KMS-11 (cell line): ENCODE measurements around the gene FERD3L.

Source experiments
- H2AFZ ChIP-seq: fragments of 200-600 bp; sonication (generic); 2 replicates; pipeline ENCODE4 v1.6.1; 2016; ENCODE audit warnings: antibody characterized with exemption, mixed run types, low read depth
- H3K27ac ChIP-seq: fragments of 200-600 bp; sonication (generic); 2 replicates; pipeline ENCODE4 v1.6.1; 2016; ENCODE audit warnings: mild to moderate bottlenecking, mixed run types
- H3K27me3 ChIP-seq: fragments of 200-600 bp; sonication (generic); 2 replicates; pipeline ENCODE4 v1.6.1; 2017; ENCODE audit warnings: mild to moderate bottlenecking, low read depth, mixed run types, moderate library complexity; ENCODE audit not compliant: insufficient read depth
- H3K36me3 ChIP-seq: fragments of 200-600 bp; sonication (generic); 2 replicates; pipeline ENCODE4 v1.6.1; 2017; ENCODE audit warnings: mild to moderate bottlenecking, mixed run types; ENCODE audit not compliant: insufficient read depth
- H3K4me1 ChIP-seq: fragments of 200-600 bp; sonication (generic); 2 replicates; pipeline ENCODE4 v1.6.1; 2016; ENCODE audit warnings: mild to moderate bottlenecking, low read depth, mixed run types; ENCODE audit not compliant: poor library complexity, severe bottlenecking
- H3K4me2 ChIP-seq: fragments of 200-600 bp; sonication (generic); 2 replicates; pipeline ENCODE4 v1.7.0; 2016; ENCODE audit warnings: mild to moderate bottlenecking, mixed run types
- H3K4me3 ChIP-seq: fragments of 200-600 bp; sonication (generic); IDR thresholded peaks from 2 replicates; pipeline ENCODE4 v1.6.1; 2017; ENCODE audit warnings: low read depth, low read length, mixed read lengths; ENCODE audit not compliant: insufficient read depth
- H3K79me2 ChIP-seq: fragments of 200-600 bp; sonication (generic); 2 replicates; pipeline ENCODE4 v1.6.1; 2016; ENCODE audit warnings: low read depth, mixed run types; ENCODE audit not compliant: insufficient read depth
- H3K9ac ChIP-seq: fragments of 200-600 bp; sonication (generic); 2 replicates; pipeline ENCODE4 v1.6.1; 2016; ENCODE audit warnings: mild to moderate bottlenecking, mixed run types
- H4K20me1 ChIP-seq: fragments of 200-600 bp; sonication (generic); 2 replicates; pipeline ENCODE4 v1.6.1; 2016; ENCODE audit warnings: mild to moderate bottlenecking, mixed run types; ENCODE audit not compliant: insufficient read depth
- TF ChIP-seq, protein P1 (sequence below): fragments of 200-600 bp; sonication (generic); conservative IDR thresholded peaks from 2 replicates; pipeline ENCODE4 v1.6.1; 2017; ENCODE audit warnings: low read depth, mild to moderate bottlenecking, antibody characterized with exemption, low read length, moderate library complexity, mixed read lengths

FERD3L gene

DNA sequence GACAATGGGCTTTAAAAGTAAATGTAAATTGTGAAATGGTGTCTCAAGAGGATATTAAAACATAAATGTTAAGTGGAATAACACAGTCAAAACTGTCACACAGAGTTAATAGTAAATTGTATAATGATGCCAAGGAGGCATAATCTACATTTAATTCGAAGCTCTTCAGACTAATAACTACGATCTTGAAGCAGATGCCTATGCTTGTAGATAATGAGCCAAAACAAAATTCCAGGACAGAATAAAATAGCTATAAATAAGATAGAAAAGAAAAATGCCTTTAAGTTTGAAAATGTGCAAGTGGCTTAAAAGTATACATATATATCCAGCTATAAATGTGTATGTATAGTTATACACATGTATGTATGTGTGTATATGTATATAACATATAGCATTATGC lies 45.3 kb downstream of the FERD3L start:
- Histone ChIP-seq H2AFZ (no peak overlapping the region), H3K4me1 (no peaks in the 10 kb centered on the region), H3K36me3 (no peaks in the 10 kb centered on the region), H3K27ac (no peak overlapping the region), H3K4me2 (no peak overlapping the region), H4K20me1 (no peaks in the 10 kb centered on the region), H3K27me3 (no peaks in the 10 kb centered on the region), H3K9ac (no peak overlapping the region), H3K4me3 (no peak overlapping the region), H3K79me2 (no peaks in the 10 kb centered on the region)
- TF ChIP-seq, protein P1, sequence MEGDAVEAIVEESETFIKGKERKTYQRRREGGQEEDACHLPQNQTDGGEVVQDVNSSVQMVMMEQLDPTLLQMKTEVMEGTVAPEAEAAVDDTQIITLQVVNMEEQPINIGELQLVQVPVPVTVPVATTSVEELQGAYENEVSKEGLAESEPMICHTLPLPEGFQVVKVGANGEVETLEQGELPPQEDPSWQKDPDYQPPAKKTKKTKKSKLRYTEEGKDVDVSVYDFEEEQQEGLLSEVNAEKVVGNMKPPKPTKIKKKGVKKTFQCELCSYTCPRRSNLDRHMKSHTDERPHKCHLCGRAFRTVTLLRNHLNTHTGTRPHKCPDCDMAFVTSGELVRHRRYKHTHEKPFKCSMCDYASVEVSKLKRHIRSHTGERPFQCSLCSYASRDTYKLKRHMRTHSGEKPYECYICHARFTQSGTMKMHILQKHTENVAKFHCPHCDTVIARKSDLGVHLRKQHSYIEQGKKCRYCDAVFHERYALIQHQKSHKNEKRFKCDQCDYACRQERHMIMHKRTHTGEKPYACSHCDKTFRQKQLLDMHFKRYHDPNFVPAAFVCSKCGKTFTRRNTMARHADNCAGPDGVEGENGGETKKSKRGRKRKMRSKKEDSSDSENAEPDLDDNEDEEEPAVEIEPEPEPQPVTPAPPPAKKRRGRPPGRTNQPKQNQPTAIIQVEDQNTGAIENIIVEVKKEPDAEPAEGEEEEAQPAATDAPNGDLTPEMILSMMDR, result no peak

DNA sequence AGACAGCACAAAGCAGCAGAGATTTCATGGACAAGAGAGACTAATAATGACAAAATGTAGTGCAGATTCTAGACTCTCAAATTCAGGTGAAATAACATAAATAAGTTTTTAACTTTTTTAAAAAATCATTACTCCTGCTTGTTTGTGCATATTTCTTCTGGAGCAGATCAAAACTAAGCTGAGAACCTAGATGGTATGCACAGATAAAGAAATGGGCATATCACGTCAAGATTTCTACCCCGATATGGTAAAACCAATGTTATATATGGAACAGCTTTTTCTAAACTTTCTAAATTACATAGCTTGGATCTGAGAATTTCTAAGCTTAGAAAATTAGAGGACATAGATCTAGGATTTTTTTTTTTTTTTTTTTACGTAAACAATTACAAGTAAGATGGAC lies 46.0 kb downstream of the FERD3L start:
- Histone ChIP-seq H3K27me3 (no peaks in the 10 kb centered on the region), H3K27ac (no peak overlapping the region), H3K36me3 (no peaks in the 10 kb centered on the region), H3K9ac (no peak overlapping the region), H2AFZ (no peak overlapping the region), H3K4me3 (no peak overlapping the region), H3K79me2 (no peaks in the 10 kb centered on the region), H3K4me2 (no peak overlapping the region), H4K20me1 (no peaks in the 10 kb centered on the region), H3K4me1 (no peaks in the 10 kb centered on the region)
- TF ChIP-seq, protein P1, result no peak

DNA sequence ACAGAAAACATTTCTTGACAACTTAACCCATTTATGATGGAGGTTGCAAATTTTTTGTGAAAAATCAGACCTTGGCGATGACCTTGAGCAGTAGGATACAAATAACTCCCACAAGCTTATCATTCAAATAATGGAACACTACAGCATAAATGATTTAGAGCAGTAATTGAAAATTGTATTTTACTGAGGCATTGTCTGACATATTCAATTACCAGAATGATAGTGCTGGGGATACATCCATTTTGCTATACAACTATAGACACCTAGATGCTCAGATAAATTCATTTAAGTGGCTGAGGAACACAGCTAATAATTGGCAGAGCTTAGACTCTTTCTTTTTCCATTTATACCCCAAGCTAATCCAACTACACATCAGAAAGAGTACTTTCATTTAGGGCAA lies 46.7 kb downstream of the FERD3L start:
- no peak overlapping the region for H2AFZ ChIP-seq
- H3K4me2 ChIP-seq, result no peak overlapping the region
- no peaks in the 10 kb centered on the region for H3K79me2 ChIP-seq
- H3K9ac ChIP-seq, result no peak overlapping the region
- H3K27ac ChIP-seq, result no peak overlapping the region
- H3K4me3 ChIP-seq, result no peak overlapping the region
- no peaks in the 10 kb centered on the region for H4K20me1 ChIP-seq
- TF ChIP-seq, protein P1, result no peak
- no peaks in the 10 kb centered on the region for H3K27me3 ChIP-seq
- no peaks in the 10 kb centered on the region for H3K4me1 ChIP-seq
- no peaks in the 10 kb centered on the region for H3K36me3 ChIP-seq

DNA sequence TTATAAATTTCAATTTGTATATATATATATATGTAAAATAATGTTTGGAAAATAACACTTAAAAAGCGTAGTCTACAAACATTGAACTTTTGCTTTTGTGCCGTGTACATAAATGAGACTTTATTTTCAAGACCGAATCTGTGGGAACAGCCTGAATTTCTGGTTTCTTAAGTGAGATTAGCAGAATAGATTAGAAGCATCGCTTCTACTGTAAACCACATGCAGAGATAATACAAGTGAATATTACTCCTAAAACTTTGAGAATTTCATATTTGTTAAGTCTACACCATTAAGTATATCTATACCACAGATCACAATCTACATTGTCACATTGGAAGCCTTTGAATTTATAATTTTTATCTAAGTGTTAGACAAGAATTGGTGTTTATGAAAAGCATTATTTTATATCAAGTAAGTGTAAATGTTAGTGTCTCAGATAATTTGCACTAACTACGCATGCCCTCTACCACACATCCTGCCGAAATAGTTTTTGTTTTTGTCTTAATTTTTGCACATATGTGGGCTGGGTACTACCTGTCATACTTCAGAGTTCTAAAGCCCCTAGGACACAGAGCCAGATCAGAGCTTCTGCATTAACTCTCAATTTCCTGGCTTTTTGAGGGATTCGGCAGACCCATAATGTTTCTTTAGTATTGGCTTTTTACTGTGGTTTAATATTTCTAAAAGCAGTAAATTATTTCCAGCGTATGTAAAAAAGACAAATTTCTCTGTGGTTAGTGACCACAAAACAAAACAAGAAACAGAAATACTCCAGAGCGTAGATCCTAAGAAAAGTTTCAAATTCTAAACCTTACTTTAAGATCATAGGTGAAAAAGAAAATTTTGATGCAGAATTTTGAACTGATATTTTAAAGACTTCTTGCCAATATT lies 47.8 kb downstream of the FERD3L start:
- Histone ChIP-seq H3K9ac (no peak overlapping the region), H3K27me3 (no peaks in the 10 kb centered on the region), H4K20me1 (no peaks in the 10 kb centered on the region), H3K4me2 (no peak overlapping the region), H3K27ac (no peak overlapping the region), H3K79me2 (no peaks in the 10 kb centered on the region), H3K4me1 (no peaks in the 10 kb centered on the region), H3K4me3 (no peak overlapping the region), H2AFZ (no peak overlapping the region), H3K36me3 (no peaks in the 10 kb centered on the region)
- TF ChIP-seq, protein P1, result no peak
